EL (cell line): Measurements from ENCODE around the gene HLA-DPB1.
"Not testable (repeated sequence)": the region's sequence is repeated elsewhere in the genome, so short reads cannot be mapped to it uniquely, and the experiment has no call there.

Experiments used
- DNase-seq: peaks from one replicate; pipeline ENCODE4 v3.0.0-alpha.2; 2016

The HLA-DPB1 gene

GRCh38 chr6:33072508-33073100 lies 3.2 kb upstream of the HLA-DPB1 start:
- no peak for DNase-seq

GRCh38 chr6:33073431-33073871 lies 2.3 kb upstream of the HLA-DPB1 start, which contains the start of gene HLA-DPA1:
HLA-DPA1 (minus strand) TSS chr6:33073649.
- peak; percentile 24 for DNase-seq

- no peak for DNase-seq
Observed at GRCh38 chr6:33075208-33075567, 602 bp upstream of the HLA-DPB1 start.

- DNase-seq, result no peak
Observed at GRCh38 chr6:33076406-33076934, 680 bp downstream of the HLA-DPB1 start.

- no peak for DNase-seq
Observed at GRCh38 chr6:33077908-33078307, 2.1 kb downstream of the HLA-DPB1 start.

GRCh38 chr6:33078442-33078841 lies 2.7 kb downstream of the HLA-DPB1 start:
- DNase-seq, result no peak

GRCh38 chr6:33078919-33079521 lies 3.2 kb downstream of the HLA-DPB1 start:
- DNase-seq, result no peak

- no peak for DNase-seq
Observed at GRCh38 chr6:33079580-33079979, 3.8 kb downstream of the HLA-DPB1 start.

GRCh38 chr6:33080127-33081089 lies 4.6 kb downstream of the HLA-DPB1 start:
- DNase-seq, result peak; percentile 63

GRCh38 chr6:33081098-33081824 lies 5.5 kb downstream of the HLA-DPB1 start:
- no peak for DNase-seq

GRCh38 chr6:33082702-33083101 lies 6.9 kb downstream of the HLA-DPB1 start:
- no peak for DNase-seq

- no peak for DNase-seq
Observed at GRCh38 chr6:33085627-33086026, 9.8 kb downstream of the HLA-DPB1 start.

- no peak for DNase-seq
Observed at GRCh38 chr6:33088258-33088930, 12.6 kb downstream of the HLA-DPB1 start.

- DNase-seq, result no peak
Observed at GRCh38 chr6:33088931-33089620, 13.3 kb downstream of the HLA-DPB1 start.

GRCh38 chr6:33091957-33092356 lies 16.2 kb downstream of the HLA-DPB1 start:
- no peak for DNase-seq

- no peak for DNase-seq
Observed at GRCh38 chr6:33092385-33092784, 16.6 kb downstream of the HLA-DPB1 start.

GRCh38 chr6:33093855-33094254 lies 18.1 kb downstream of the HLA-DPB1 start:
- no peak for DNase-seq

GRCh38 chr6:33095681-33096080 lies 19.9 kb downstream of the HLA-DPB1 start:
- no peak for DNase-seq

- DNase-seq, result not testable (repeated sequence)
Observed at GRCh38 chr6:33101121-33101737, 25.4 kb downstream of the HLA-DPB1 start.

GRCh38 chr6:33103776-33104175 lies 28.0 kb downstream of the HLA-DPB1 start:
- DNase-seq, result no peak

GRCh38 chr6:33104887-33105286 lies 29.1 kb downstream of the HLA-DPB1 start:
- DNase-seq, result no peak
